GM20000 (cell line): ENCODE measurements around the gene OR10K1.

Experiments
- DNase-seq: peaks from one replicate; pipeline ENCODE4 v3.0.0; 2012; ENCODE audit warnings: low spot score
- CTCF ChIP-seq: IDR thresholded peaks from 2 replicates; pipeline ENCODE4 v1.5.1; 2012; ENCODE audit warnings: mild to moderate bottlenecking, control low read depth; ENCODE audit errors: extremely low read depth, missing control alignments

OR10K1 gene

GRCh38 chr1:158445376-158445775 lies 16.3 kb upstream of the OR10K1 start:
- no peak for TF ChIP-seq CTCF
- DNase-seq = no peak

GRCh38 chr1:158454537-158454936 lies 7.1 kb upstream of the OR10K1 start:
- no peak for DNase-seq
- no peak for TF ChIP-seq CTCF

- no peak for DNase-seq
- no peak for TF ChIP-seq CTCF
Measured at GRCh38 chr1:158457246-158457645, 4.4 kb upstream of the OR10K1 start.

- no peak for DNase-seq
- TF ChIP-seq CTCF = no peak
Measured at GRCh38 chr1:158458263-158458662, 3.4 kb upstream of the OR10K1 start.

GRCh38 chr1:158471920-158472319 lies 10.3 kb downstream of the OR10K1 start, which contains the start of gene OR10R2:
Gene OR10R2 (plus strand): TSS chr1:158472220. CDS start chr1:158472326, 106 bp downstream.
- no peak for TF ChIP-seq CTCF
- no peak for DNase-seq

GRCh38 chr1:158485455-158485854 lies 23.8 kb downstream of the OR10K1 start:
- no peak for DNase-seq
- TF ChIP-seq CTCF = no peak

- TF ChIP-seq CTCF = no peak
- DNase-seq = no peak
Measured at GRCh38 chr1:158491316-158491715, 29.7 kb downstream of the OR10K1 start.
